ENCODE measurements around the gene LPCAT2. TPM values are rescaled to one million over a fixed set of nuclear protein-coding genes. Genes with fewer than 3 reads are reported as not detected.

LPCAT2 gene
- total RNA-seq, 1 experiment from 2014 or later, result 7.1 TPM

- Mint-ChIP-seq H3K36me3 (no peaks in the 10 kb centered on the region), H3K4me1 (peaks cover 3% of the 10 kb centered on the region), H3K9me3 (peaks cover 4% of the 10 kb centered on the region; the same call in 1 of the 2 replicates), H3K27me3 (ENCODE audit: low read depth) (peaks cover 4% of the 10 kb centered on the region; the same call in 1 of the 2 replicates), H3K27ac (no peak overlapping the region), H3K4me3 (no peak overlapping the region)
- ATAC-seq (no peak), DNase-seq (ENCODE audit: low spot score) (no peak)
- TF ChIP-seq STAT6 (CRISPR knock-in tag; conservative IDR thresholded peaks at IDR 0.05; ENCODE audit: low read depth) (no peak), FOXJ3 (CRISPR knock-in tag; IDR thresholded peaks at IDR 0.05; ENCODE audit: borderline replicate concordance) (no peak), MXD4 (CRISPR knock-in tag; IDR thresholded peaks at IDR 0.05; ENCODE audit: borderline replicate concordance) (no peak), ARID4B (CRISPR knock-in tag; IDR thresholded peaks at IDR 0.05; ENCODE audit: borderline replicate concordance) (no peak), NFATC4 (CRISPR knock-in tag; IDR thresholded peaks at IDR 0.05) (no peak), ZNF671 (CRISPR knock-in tag; IDR thresholded peaks at IDR 0.05) (no peak), NR3C1 (CRISPR knock-in tag; conservative IDR thresholded peaks at IDR 0.05; ENCODE audit: low read depth) (no peak), ERG (CRISPR knock-in tag; IDR thresholded peaks at IDR 0.05) (no peak), ZNF416 (CRISPR knock-in tag; IDR thresholded peaks at IDR 0.05) (no peak), CREB1 (CRISPR knock-in tag; IDR thresholded peaks at IDR 0.05) (no peak), USF2 (CRISPR knock-in tag; IDR thresholded peaks at IDR 0.05) (no peak), NFYB (CRISPR knock-in tag; conservative IDR thresholded peaks at IDR 0.05; ENCODE audit: low read depth) (no peak), E2F1 (CRISPR knock-in tag; IDR thresholded peaks at IDR 0.05) (no peak), SOX15 (CRISPR knock-in tag; IDR thresholded peaks at IDR 0.05) (no peak), AR (CRISPR knock-in tag; IDR thresholded peaks at IDR 0.05) (no peak), MLX (CRISPR knock-in tag; IDR thresholded peaks at IDR 0.05) (no peak), SMAD3 (CRISPR knock-in tag; IDR thresholded peaks at IDR 0.05; ENCODE audit: borderline replicate concordance) (no peak)
- ChIA-PET CTCF (interaction anchor here (0.9 to 2.4 kb wide), 2 partner anchors 38 to 121 kb away, joined by 3 to 6 read pairs; no protein-coding TSS in a partner anchor), POLR2A (no interaction called here)
Measured at GRCh38 chr16:55585631-55586030, 76.8 kb downstream of the LPCAT2 start.
